Measurements from ENCODE around the gene TMEM51.

TMEM51 gene

DNA sequence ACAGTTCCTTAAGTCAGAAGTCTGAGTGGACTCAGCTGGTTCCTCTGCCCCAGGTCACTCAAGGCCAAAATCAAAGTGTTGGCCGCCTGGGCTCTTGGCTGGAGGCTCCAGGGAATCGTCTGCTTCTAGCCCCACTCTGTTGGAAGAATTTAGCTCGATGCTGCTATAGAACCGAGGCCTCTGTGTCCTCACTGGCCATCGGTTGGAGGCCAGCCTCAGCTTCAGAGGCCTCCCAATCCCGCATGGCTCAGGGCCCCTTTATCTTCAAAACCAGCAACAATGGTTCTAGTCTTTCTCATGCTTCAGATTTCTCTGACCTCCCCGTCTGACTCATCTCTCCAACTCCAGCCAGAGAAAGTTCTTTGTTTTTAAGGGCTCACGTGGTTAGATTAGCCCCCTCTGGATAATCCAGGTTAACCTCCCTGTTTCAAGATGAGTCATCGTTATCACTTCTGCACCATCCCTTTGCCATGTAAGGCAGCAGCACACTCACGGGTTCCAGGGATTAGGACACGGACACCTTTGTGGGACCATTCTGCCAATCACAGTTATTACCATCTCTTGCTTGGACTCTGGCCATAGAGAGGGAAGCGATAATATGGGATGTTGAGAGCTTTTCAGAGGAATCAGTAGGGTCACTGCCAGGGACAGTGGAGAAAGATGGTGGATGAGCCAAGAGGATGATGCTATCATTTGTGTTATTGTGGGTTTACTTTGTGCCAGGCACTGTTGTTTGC, 107.0 kb downstream of the TMEM51 start:
- peaks cover 13% of the 10 kb centered on the region for H3K4me1 ChIP-seq (ENCODE audit: control insufficient read depth, insufficient read depth, low read length, unreplicated experiment)
- no peaks in the 10 kb centered on the region for H3K79me2 ChIP-seq (ENCODE audit: control insufficient read depth, insufficient read depth, low read length, unreplicated experiment)
- H3K27ac ChIP-seq (ENCODE audit: low read depth, low read length), result no peak overlapping the region
- H2AFZ ChIP-seq (ENCODE audit: low read length, unreplicated experiment), result no peak overlapping the region
- H3K27me3 ChIP-seq (ENCODE audit: insufficient read depth, low read length), result peaks cover 15% of the 10 kb centered on the region
- H3K36me3 ChIP-seq (ENCODE audit: insufficient read depth, low read length), result no peaks in the 10 kb centered on the region
- H3K4me3 ChIP-seq (ENCODE audit: low read depth, low read length), result no peak overlapping the region

GRCh38 chr1:15261155-15262002, 107.8 kb downstream of the TMEM51 start:
- Histone ChIP-seq H3K27me3 (ENCODE audit: insufficient read depth, low read length) (peaks cover 15% of the 10 kb centered on the region), H3K4me1 (ENCODE audit: control insufficient read depth, insufficient read depth, low read length, unreplicated experiment) (peaks cover 13% of the 10 kb centered on the region), H3K36me3 (ENCODE audit: insufficient read depth, low read length) (no peaks in the 10 kb centered on the region), H3K27ac (ENCODE audit: low read depth, low read length) (no peak overlapping the region), H3K4me3 (ENCODE audit: low read depth, low read length) (no peak overlapping the region), H3K79me2 (ENCODE audit: control insufficient read depth, insufficient read depth, low read length, unreplicated experiment) (no peaks in the 10 kb centered on the region), H2AFZ (ENCODE audit: low read length, unreplicated experiment) (peak overlapping the region; percentile 42)

DNA sequence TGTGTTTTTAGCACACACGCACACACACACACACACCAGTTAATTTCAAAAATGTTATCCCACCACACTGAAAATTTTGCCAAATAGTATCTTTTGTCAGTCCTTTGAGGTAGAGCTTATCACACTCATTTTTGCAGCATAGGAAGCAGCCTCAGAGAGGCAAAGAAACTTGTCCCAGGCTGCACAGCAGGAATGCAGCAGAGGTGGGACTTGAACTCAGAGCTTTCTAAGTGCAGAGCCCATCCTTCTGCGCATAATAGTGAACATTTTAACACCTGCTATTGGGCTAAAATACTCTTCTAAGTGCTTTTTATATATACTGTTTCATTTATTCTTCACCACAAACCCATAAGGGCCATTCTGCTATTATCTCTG, 108.4 kb downstream of the TMEM51 start:
- Histone ChIP-seq H3K27me3 (ENCODE audit: insufficient read depth, low read length) (peaks cover 15% of the 10 kb centered on the region), H3K4me1 (ENCODE audit: control insufficient read depth, insufficient read depth, low read length, unreplicated experiment) (peaks cover 13% of the 10 kb centered on the region), H3K36me3 (ENCODE audit: insufficient read depth, low read length) (no peaks in the 10 kb centered on the region), H3K79me2 (ENCODE audit: control insufficient read depth, insufficient read depth, low read length, unreplicated experiment) (no peaks in the 10 kb centered on the region), H3K27ac (ENCODE audit: low read depth, low read length) (no peak overlapping the region), H2AFZ (ENCODE audit: low read length, unreplicated experiment) (no peak overlapping the region), H3K4me3 (ENCODE audit: low read depth, low read length) (no peak overlapping the region)

DNA sequence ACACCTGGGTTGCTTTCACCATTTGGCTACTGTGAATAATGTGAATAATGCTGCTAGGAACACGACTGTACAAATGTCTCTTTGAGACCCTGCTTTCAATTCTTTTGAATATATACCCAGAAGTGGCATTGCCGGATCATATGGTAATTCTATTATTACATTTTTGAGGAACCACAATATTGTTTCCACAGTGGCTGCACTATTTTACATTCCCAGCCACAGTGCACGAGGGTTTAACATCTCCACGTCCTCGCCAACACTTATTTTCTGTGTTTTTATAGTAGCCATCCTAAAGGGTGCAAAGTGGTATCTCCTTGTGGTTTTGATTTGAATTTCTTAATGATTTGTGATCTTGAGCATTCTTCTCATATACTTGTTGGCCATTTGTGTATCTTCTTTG, 109.2 kb downstream of the TMEM51 start:
- H3K4me1 ChIP-seq (ENCODE audit: control insufficient read depth, insufficient read depth, low read length, unreplicated experiment), result peaks cover 13% of the 10 kb centered on the region

DNA sequence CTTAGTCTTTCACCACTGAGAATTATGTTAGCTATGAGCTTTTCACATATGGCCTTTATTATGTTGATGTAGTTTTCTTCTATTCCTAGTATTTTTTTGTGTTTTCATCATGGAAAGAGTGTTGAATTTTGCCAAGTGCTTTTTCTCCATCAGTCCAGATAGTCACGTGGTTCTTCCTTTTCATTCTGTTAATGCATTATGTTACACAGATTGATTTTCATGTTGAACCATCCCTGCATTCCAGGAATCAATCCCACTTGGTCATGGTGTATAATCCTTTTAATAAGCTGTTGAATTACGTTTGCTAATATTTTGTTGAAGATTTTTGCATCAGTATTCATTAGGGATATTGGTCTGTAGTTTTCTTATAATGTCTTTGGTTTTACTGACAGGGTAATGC, 111.2 kb downstream of the TMEM51 start:
- Histone ChIP-seq H3K4me1 (ENCODE audit: control insufficient read depth, insufficient read depth, low read length, unreplicated experiment) (peaks cover 13% of the 10 kb centered on the region), H2AFZ (ENCODE audit: low read length, unreplicated experiment) (no peak overlapping the region), H3K27me3 (ENCODE audit: insufficient read depth, low read length) (peaks cover 19% of the 10 kb centered on the region), H3K79me2 (ENCODE audit: control insufficient read depth, insufficient read depth, low read length, unreplicated experiment) (no peaks in the 10 kb centered on the region), H3K36me3 (ENCODE audit: insufficient read depth, low read length) (no peaks in the 10 kb centered on the region), H3K27ac (ENCODE audit: low read depth, low read length) (no peak overlapping the region), H3K4me3 (ENCODE audit: low read depth, low read length) (no peak overlapping the region)

More for the DNA sequence above, 109.2 kb downstream of the TMEM51 start:
- H3K4me3 ChIP-seq (ENCODE audit: low read depth, low read length), result no peak overlapping the region
- H3K36me3 ChIP-seq (ENCODE audit: insufficient read depth, low read length), result no peaks in the 10 kb centered on the region
- no peaks in the 10 kb centered on the region for H3K79me2 ChIP-seq (ENCODE audit: control insufficient read depth, insufficient read depth, low read length, unreplicated experiment)
- H3K27ac ChIP-seq (ENCODE audit: low read depth, low read length), result no peak overlapping the region
- H2AFZ ChIP-seq (ENCODE audit: low read length, unreplicated experiment), result no peak overlapping the region
- peaks cover 15% of the 10 kb centered on the region for H3K27me3 ChIP-seq (ENCODE audit: insufficient read depth, low read length)

All from ACC112 (cell line).